CD4-positive, alpha-beta T cell treated with Interleukin-10 for 1 hour (primary cell): ENCODE data around the gene KIAA0825.

ENCODE experiments used
- DNase-seq: peaks from one replicate; pipeline ENCODE4 v3.0.0-alpha.2; 2020

Gene KIAA0825

GRCh38 chr5:94577466-94578245 lies 40.7 kb downstream of the KIAA0825 start:
- peak; percentile 65 for DNase-seq

DNA sequence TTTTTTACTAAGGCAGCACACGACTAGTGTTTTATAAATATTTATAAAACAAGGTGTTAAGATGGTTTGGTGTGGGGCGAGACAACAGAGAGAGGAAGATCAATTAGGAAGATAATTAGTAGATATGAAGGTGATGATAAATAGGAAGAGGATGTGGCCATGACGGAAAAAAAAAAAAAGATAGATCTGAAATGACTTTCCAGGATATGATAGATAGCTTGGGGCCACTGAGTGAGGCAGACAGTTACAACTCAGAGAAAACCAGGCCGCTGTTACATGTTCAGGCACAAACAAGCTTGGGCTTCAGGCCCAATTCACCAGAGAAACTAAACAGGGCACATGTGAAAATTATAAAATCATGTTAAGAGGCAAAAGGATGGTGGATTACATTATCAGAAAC lies 43.2 kb downstream of the KIAA0825 start:
- DNase-seq: peak; percentile 45

DNA sequence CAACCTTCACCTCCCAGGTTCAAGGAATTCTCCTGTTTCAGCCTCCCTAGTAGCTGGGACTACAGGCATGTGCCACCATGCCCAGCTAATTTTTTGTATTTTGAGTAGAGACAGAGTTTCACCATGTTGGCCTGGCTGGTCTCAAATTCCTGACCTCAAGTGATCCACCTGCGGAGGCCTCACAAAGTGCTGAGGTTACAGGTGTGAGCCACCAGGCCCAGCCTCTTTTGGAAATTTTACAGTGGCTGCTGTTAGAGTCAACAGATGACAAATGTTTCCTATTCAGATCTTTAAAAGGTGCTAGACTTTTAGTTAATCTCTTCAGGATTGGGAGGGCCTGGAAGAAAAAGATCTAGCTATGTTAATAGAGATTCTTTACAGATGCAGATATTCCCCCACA lies 45.1 kb downstream of the KIAA0825 start:
- DNase-seq: peak; percentile 28

GRCh38 chr5:94571415-94571814 lies 47.0 kb downstream of the KIAA0825 start:
- DNase-seq: no peak

- no peak for DNase-seq
These were observed 53.6 kb downstream of the KIAA0825 start for GRCh38 chr5:94564812-94565211.

- DNase-seq: no peak
These were observed 56.0 kb downstream of the KIAA0825 start for GRCh38 chr5:94562327-94562971.

GRCh38 chr5:94558028-94558427 lies 60.4 kb downstream of the KIAA0825 start:
- DNase-seq: no peak

- no peak for DNase-seq
These were observed 66.5 kb downstream of the KIAA0825 start for GRCh38 chr5:94551858-94552257.

- no peak for DNase-seq
These were observed 72.4 kb downstream of the KIAA0825 start for GRCh38 chr5:94545870-94546625.

GRCh38 chr5:94544875-94545547 lies 73.4 kb downstream of the KIAA0825 start:
- DNase-seq: no peak

GRCh38 chr5:94544031-94544650 lies 74.3 kb downstream of the KIAA0825 start:
- DNase-seq: no peak

DNA sequence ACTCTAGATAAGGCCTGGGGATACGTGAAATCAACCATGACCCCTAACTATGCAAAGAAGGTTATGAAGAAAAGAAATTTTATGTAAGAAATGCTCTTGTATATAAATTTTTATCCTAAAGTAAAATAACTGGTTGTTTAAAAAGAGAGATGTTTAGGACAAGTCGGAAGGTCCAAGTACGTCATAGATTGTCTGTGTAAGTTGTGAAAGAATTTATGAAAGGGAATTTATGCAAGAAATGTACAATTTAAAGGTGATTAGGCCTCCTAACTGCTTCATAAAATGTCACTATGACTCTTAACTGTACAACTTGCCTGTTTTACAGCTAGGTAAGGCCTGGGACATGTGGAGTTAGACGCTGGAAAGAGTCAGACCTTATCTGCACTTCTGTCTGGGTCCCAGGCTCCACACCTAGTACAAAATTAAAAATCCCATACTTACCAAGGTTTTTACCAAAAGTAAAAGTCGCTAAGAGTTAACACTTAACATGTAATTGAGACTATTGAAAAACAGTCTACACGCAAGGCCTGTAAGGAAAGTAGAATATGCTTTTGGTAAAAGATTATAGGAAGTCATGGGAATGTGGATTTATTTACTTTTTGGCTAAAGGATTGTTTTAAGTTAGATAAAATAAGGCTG lies 77.4 kb downstream of the KIAA0825 start:
- DNase-seq: no peak

DNA sequence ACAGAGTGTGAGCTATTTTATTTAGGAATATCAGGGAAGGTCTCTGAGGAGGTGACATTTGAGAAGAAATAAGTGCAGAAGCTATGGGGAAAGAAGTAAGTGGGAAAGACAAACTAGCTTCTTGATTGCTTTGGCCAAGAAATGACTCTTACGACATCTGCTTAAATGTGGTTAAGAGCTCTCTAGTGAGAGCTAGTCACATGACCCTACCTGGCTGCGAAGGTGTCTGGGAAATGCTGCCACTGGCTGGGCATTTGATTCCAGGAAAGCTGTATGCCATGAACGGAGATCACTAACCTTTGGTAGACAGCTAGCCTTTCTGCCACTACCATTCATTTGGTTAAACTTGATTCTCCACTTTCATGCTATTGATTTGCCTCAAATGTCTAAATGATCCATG lies 80.1 kb downstream of the KIAA0825 start:
- no peak for DNase-seq

- DNase-seq: no peak
These were observed 91.7 kb downstream of the KIAA0825 start for GRCh38 chr5:94526706-94527105.

GRCh38 chr5:94524841-94525697 lies 93.3 kb downstream of the KIAA0825 start:
- DNase-seq: peak; percentile 69

- no peak for DNase-seq
These were observed 95.4 kb downstream of the KIAA0825 start for GRCh38 chr5:94523018-94523417.

GRCh38 chr5:94522117-94522516 lies 96.3 kb downstream of the KIAA0825 start:
- DNase-seq: no peak

GRCh38 chr5:94517490-94518488 lies 100.6 kb downstream of the KIAA0825 start:
- DNase-seq: no peak

DNA sequence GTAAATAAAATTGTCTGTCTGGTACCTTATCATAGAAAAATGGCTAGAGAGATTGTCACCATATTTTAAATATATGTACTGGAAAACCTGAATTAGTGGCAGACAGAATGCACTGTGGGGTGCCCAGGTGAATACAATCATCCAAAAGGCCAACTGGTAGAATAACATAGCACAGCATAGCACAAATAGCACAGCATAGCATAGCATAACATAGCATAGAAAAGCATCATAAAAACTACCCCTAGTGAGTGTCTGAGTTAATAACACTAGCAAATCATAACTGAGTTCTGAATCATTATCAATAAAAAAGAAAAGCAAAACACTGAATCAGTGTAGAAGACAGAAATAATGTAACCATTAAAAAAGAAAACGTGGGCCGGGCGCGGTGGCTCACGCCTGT lies 102.3 kb downstream of the KIAA0825 start:
- no peak for DNase-seq
